ENCODE measurements around the gene ROR2.

The ROR2 gene

DNA sequence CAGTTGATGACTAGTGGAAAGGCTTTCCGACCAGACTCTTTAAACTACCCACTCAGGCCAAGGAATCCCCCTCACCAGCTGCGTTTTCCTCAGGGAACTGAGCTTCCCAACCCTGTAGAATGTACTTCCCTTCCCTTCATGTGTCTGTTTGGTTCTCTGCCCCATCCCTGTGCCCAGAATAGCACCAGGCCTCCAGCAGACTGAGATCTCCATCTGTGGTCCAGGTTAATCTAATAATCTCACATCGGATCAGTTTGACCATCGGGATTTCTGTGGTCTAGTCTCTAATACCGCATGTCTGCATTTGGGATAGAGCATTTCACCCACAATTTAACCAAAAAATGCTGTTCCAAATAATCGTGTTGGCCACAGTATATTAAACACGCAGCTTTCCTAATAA, 237.2 kb downstream of the ROR2 start:
- DNase-seq: no peak

DNA sequence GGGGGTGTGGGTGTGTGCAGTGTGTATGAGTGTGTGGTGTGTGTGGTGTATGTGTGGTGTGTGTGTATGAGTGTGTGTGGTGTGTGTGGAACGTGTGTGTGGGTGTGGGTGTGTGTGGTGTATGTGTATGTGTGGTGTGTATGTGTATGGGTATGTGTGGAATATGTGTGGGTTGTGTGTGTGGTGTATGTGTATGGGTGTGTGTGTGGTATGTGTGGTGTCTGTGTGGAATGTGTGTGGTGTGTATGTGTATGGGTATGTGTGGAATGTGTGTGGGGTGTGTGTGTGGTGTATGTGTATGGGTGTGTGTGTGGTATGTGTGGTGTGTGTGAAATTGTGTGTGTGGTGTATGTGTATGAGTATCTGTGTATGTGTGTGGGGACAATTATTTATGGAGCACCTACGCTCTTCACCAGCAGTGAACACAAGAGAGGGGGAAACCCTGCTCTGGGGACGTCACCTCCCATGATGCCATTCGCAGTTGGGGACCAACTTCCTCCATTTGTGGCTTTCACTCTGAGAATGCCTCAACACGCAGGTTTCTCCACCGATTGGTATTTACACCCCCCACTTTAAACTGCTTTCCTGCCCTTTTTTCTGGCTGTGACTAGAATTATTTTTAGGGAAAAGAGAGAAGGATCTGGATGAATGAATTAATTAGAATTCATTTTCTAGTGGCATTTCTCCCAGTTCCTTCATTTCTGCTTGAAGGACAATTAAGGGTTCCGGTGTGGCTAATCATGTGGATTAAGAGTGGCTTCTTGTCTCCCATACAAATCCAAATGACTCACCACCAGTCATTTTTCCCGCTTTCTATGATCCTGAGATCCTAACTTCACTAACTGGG, 238.1 kb downstream of the ROR2 start:
- peak; percentile 71 for DNase-seq

DNA sequence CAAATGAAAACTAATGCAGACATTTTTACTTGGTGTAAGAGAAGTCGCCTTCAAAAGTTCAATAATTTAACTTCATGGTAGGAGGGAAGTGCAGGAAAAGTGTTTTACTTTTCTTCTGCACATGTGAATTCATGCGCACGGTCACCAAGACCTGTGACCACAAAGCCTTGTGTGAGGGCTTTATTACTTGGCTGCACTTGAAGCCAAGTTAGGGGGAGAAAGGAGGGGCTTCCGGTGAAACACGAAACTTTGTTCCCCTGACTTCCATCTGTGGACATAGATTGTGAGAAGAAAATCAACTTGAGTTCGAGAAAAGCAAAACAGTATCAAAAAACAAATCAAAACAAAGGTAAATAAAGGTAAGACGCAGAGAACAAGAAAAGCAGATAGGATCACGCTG, 239.9 kb downstream of the ROR2 start:
- no peak for DNase-seq

DNA sequence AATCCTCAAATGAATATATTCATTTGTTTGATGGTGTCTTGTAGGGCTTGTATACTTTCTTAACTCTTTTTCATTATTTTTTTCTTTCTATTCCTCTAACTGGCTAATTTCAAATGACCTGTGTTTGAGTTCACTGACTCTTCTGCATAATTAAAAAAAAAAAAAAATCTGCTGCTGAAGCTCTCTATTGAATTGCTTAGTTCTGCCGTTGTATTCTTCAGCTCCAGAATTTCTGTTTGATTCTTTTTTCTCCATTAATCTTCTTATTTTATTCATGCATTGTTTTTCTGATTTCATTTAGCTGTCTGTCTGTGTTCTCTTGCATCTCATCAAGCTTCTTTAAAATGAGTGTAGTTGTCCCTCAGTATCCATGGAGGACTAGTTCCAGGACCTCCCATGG, 244.6 kb downstream of the ROR2 start:
- no peak for DNase-seq

DNA sequence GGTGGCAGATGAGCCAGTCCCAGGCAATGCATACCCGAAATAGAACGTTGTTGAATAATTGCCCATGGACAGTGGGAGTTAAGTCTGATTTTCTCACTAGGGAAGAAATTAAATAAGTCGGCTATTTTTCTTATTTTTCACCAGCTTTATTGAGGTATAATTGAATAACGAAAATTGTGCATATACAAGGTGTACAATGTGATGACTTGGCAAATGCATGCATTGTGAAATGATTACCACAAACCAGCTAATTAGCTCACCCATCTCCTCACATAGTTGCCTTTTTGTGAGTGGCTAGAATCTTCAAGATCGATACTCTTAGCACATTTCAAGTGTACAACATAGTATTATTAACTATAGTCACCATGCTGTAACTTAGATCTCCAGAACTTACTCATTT, 249.6 kb downstream of the ROR2 start:
- no peak for DNase-seq

DNA sequence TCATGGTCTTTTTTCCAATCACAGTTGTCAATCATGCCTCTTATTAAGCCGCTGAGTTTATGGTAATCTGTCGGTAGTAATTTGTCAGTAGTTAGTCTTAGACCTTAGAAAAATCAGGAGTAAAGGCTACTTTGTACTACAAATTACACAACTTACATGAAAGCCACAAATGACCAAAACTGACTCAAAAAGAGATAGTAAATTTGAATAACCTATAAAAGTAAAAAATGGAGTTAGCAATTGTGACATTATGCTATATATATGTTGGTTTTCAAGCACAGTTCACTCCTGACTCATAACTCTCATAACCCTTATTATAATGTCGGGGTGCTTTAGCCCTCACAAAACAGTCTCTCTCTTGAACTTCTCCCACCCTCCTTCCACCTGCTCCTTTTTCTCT, 251.8 kb downstream of the ROR2 start:
- DNase-seq: no peak

DNA sequence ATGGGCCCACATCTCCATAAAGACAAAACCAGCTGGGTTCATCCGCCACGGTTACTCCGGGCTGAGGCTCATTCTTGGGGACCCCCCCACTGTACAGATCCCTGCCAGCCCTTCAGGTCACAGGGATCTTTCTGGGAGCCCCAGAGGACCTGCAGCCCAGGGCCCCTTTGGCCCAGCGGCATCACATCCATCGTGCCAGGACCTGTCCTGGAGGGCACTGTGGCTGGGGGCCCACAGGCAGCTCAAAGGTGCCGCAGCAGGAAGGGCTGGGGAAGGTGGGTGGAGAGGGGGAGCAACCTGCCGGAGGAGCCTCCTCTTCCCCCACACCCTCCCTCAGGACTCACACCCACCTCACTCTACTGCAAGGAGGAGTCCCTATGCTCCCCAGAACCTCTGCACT, 252.8 kb downstream of the ROR2 start:
- DNase-seq: no peak

DNA sequence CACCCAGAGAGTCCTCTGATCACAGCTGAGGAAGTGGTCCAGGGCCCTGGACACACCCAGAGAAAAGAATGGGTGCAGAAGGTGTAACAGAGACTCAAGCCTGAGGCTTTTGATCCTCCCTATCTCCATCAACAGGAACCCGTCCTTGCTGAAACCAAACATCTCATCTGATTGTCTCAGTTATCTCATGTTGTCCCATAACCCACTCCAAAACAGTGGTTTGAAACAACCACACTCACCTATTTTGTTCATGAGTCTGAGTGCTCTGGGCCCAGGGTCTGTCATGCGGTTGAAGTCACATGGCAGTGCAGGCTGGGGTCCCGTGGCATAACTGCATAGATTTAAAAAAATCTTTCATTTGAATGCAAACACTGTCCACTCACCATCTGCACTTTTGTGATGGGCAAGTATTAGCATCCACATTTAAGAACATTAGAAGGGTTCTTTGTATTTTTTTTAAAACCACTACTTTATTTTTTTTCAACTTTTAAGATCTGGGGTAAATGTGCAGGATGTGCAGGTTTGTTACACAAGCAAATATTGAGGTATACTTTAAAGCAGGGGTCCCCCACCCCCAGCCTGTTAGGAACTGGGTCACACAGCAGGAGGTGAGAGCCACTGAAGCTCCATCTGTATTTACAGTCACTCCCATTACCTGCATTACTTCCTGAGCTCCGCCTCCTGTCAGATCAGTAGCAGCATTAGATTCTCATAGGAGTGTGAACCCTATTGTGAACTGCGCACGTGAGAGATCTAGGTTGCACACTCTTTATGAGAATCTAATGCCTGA, 255.8 kb downstream of the ROR2 start:
- DNase-seq: peak; percentile 21

DNA sequence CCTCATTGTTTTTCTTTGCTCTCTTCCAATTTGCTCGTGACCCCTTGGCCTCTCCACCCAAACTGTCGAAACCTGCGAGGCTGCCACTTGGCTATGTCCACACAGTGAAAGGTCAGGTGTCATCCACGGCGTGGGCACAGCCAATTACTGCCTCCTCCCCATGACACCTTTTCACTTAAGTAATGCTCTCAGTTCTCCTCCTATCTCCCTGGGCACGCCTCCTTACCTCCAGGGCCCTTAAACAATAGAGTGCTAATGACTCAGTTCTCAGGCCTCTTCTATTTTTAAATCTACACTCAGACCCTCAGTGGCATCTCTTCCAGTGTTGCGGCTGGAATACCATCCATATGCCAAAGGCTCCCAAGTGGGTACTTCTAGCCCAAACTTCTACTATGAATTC, 256.8 kb downstream of the ROR2 start:
- DNase-seq: no peak

DNA sequence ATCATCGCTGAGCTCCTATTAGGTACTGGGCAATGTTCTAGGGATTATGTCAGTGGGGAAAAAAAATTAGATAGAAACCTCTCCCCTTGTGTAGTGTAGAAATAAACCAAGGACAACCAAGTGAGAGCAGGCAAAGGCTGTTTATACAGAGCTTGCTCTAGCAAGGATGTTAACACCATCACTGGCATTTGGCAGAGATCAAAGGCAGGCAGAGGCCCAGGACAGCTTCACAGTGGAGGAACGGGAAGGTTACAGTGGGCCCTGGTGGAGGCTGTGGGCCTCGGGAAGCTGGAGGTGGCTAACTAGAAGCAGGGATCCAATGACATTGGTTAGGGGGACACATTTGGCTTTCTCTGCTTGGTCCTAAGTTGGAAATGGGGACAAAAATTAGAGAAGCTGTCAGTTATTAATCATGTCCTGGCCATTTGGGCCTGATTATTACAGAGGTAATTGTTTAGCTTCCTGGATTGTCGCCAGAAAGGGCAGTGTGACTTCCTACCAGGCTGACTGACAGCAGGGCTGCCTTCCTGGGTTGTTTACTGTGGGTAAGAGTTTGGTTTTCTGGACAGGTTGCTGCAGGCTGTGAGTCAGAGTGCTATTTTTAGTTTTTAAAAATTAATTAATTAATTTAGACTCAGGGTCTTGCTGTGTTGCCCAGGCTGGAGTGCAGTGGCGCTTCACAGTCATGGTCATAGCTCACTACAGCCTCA, 259.3 kb downstream of the ROR2 start:
- DNase-seq: no peak

DNA sequence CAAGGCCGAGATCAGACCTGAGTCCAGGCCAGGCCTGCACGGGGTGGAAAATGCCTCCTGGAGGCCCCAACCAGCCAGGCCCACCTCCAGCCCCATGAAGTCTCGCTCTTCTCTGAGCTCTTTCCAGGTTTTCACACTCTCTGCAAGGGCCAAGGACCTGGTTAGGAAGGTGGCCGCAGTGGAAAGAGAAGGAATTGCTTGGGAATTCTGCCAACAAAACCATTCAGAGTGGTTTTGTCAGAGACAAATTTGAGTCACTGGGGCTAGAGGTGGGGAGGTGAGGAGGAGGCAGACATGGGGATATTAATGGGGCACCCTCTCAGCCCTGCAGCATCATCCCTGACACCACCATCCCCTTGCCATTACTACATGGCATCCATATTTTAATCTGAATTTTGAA, 261.0 kb downstream of the ROR2 start:
- no peak for DNase-seq

DNA sequence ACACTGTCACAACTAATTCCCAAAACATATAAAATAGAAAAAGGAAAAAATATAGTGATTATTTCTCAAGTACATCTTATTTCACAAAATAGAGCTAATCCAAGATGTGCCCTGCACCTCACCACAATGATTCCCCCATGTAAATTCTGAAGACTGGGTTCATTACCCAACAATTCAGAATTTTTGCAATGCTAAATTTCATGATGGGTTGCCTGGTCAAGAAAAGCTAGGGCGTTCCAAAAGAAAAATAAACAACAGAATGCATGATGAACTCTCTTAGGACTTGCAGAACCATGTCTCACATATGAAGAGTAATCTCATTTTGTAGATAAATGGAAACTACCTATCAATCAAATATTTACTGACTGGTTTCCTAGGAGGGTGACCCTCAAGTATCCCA, 266.8 kb downstream of the ROR2 start:
- DNase-seq: no peak

DNA sequence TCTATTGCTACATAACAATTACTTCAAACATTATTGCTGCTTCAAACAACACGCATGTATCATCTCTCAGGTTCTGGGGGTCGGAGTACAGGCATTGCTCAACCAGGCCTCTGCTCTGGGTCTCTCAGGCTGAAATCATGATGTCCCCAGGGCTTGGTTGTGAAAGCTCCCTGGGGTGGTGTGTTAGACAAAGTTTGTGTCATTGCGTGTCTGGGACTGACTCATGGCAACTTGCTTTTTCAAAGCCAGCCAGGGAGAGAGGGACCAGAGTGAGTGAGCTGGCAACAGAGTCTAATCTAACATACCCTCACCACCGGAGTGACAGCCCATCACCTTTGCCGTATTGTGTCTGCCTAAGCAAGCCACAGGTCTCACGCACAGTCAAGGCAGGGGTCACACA, 267.2 kb downstream of the ROR2 start:
- no peak for DNase-seq

DNA sequence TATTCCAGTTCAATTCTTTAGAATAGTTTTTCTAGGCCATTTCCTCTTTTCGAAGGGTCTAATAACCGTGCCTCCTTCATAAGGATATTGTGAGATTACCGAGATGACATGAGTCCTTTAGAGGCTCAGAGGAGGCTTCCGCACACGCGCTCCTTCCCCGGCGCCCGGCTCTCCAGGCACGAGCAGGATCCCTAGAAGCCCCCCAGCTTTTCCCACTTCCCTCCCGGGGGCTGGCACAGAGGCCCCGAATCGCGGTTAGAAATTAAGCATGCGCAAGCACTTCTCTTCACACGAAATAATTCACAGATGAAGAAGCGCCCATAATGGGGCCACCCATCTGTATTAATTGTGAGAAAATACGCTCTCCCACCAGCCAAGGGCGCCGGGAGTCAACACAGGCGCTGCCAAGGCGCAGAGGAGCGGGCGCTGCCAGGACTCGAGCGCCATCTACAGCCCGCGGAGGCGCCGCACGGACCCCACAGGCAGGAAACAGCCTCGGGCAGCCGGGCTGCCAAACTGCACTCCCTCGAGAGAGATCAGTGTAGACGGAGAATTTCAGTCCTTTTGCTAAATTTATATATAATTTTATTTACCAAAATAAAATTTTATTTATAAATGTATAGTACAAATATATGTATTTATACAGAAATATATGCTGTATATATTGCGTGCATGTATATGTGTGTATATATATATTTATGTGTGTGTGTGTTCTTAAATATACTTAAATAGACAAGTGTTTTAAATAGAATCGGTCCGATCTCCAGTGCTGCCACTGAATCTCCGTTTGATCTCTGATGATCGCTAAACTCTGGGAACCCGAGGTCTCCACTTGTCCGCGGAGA, 268.3 kb downstream of the ROR2 start:
- DNase-seq: peak; percentile 54

DNA sequence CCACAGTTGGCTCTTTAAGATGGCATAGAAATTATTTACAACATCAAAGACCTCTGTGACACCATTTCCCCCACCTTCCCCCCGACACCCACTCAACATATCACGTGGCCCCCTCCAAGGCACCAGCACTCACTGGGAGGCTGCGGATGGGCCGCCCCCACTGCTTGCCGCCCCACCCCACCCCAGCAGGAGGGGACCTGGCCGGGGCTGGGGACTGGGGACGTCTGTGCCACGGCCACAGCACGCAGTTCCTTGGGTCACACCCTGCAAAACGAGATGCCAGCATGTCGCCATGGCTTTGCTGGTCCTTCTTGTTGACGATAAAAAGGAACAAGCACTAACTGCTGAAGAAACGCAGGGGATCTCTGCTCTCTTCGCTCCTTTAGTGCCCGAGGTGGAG, 269.0 kb downstream of the ROR2 start:
- no peak for DNase-seq

DNA sequence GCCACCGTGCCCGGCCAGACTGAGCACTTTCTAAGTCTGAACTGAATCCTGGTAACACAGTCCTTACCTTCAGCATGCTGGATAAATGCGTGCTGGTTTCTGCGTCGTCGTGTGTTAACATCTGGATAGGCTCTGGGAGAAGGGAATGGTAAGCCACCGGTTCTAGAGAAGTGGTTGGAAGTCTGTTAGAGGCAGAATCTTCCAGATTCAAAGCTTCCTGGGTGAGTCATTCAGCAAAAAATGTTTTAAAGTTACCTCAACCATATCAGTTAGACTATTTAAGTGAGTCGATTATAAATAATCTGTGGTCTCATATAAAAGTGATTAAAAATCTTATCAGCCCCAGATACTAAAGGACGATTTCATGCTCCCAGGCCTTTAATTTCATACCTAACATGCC, 269.9 kb downstream of the ROR2 start:
- DNase-seq: no peak

DNA sequence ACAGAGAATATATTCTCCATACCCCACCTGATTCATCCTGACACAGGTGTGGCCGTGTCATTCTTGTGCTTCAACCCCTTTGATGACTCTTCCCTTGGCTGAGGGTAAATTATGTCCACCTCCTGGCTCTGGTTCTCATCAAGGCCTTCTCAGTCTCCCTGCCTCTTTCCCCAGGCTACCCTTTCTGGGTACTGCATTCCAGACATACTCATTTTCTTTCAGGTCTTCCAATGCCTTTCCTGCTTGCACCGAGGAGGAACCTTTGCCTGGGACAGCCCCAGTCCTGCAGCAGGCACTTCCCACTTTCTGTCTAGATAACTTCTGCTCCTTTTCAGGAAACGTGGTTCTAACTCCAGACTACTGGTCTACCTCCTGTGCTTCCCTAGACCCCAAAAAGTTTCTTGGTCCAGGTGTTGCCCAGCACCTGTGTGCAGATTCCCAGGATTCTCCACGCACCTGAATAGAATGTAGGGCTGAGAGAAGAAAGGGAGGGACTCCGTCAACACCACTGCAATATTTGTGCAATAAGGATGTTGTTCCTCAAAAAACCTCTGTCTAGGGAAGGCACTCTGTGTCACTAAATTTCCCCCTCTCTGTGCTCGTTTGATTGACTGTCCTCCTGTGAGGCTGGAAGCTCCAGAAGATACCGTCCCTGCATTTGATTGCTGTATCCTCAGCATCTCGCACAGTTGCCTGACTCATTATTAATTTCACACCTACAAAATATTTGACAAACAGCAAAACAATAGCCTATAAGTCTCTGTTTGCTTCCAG, 271.0 kb downstream of the ROR2 start:
- no peak for DNase-seq

DNA sequence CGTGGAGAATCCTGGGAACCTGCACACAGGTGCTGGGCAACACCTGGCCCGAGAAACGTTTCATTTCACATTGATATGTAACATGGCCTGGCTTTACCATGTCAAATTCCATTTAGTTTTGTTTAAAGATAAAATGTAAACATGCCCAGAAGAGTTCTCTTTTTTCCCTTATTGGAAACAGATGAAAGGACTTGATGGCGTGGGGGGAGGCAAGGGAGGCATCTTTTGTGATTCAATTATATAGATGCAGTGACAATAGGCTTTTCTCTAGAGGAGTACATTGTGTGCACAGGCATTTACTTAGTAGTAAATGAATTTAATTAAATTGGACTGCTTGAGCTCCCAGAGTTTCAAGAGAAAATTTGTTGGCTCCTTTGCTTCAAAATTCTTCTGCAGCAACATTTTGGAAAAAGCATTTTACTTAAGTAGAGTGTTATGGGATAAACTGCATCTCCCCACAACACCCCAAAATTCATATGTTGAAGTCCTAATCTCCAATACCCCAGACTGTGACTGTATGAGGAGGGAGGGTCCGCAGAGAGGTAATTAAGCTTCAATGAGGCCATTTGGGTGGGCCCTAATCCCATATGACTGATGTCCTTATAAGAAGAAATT, 272.1 kb downstream of the ROR2 start:
- DNase-seq: no peak

DNA sequence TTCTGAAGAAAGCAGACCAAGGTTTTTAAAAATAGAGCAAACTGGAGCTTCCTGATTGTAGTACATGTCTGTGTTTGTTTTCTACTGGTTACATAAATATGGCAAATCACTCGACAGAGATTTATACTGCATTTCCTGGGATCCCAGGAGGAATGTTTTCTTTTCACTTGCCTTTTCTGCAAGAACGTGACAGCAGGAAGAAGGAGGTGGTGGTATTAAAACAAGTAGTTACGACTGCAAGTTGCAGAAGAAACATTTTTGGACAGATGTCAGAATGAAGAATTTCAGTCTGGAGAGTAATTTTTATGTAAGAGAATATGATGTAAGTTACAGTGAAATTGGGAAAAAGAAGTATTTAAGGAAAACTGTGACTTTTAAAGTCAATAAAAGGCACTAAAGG, 272.7 kb downstream of the ROR2 start:
- DNase-seq: no peak

DNA sequence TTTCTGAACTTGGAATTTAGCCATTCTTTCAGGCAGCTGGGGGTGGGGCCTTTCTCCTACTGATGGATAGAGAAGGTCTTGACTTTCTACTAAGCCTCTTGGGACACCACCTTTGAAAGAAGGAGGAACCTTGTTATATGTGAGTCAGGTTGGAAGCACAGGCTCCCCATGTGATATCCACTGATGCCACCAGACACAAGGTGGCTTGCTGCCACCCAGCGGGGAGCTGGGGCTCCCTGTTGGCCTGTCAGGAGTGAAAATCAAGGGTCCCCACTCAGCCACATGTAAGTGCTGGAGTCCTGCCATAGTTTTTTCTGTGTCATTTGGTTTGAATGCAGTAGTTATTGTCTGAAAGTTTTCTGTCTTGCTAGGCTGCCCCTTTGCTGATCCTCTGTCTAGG, 274.0 kb downstream of the ROR2 start:
- no peak for DNase-seq

DNA sequence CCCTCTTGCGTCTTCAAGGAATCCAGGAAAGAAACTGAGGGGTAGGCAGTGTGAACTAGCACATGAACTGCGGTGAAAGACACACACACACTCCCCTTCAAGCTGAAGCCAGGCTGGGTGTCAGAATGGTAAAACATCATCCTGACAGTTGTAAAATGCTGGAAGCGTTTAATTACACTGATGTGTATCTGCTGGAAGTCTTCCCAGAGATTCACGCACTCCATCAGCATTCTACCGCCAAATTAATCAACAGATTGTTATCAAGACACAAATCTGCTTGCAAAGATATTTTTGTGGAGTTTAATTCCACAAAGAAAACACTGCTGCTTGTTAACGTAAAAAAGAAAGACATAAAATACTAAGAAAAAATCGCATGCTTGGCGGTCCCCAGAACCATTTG, 285.4 kb downstream of the ROR2 start:
- no peak for DNase-seq

DNA sequence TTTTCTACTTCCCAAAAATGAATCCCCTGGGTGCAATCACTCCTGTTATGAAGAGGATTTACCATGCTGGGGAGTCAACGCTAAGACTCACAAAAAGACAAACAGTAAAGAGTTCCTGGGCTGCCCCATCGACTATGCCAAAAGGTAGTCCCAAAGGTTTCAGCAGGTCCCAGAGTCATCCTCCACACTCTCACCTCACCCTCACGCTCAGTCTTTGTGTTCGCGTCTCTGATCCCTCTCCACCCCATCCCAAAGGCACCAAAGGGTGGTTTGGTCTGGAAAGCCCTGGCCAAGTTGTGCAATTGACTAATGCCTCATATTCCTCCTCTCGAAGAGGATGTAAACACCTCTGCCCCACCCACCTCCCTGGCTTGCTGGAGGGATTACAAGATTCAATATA, 286.2 kb downstream of the ROR2 start:
- DNase-seq: no peak

Data from CD4-positive, alpha-beta T cell treated with Interleukin-17A for 1 hour (primary cell).